Tibial artery (tissue), 4 donors: ENCODE results near the gene TPM2.

Source experiments
- DNase-seq, 2 donors: peaks; one replicate each; pipeline ENCODE4 v3.0.0-alpha.2; 2019
- H3K27ac ChIP-seq, 2 donors: fragments of 200-600 bp; sonication (generic) in 1 of 2; 1 replicate in 1 of 2; 2 replicates in 1 of 2; pipeline ENCODE4 v1.5.1; 2018 to 2019; ENCODE audit warnings: mild to moderate bottlenecking in 1 of 2
- H3K27me3 ChIP-seq, 2 donors: fragments of 200-600 bp; sonication (generic) in 1 of 2; one replicate each; pipeline versions ENCODE4 v1.5.1 to v1.6.0; 2016 to 2019
- H3K36me3 ChIP-seq, 3 donors: fragments of 200-600 bp; sonication (generic) in 2 of 3; one replicate each; pipeline ENCODE4 v1.5.1; 2016 to 2019; ENCODE audit warnings: mild to moderate bottlenecking in 2 of 3
- H3K4me1 ChIP-seq, 4 donors: fragments of 200-600 bp; sonication (generic) in 2 of 4; 1 replicate in 3 of 4; 2 replicates in 1 of 4; pipeline ENCODE4 v1.5.1; 2016 to 2019
- H3K4me3 ChIP-seq, 2 donors: fragments of 200-600 bp; sonication (generic) in 1 of 2; 1 replicate in 1 of 2; 2 replicates in 1 of 2; pipeline ENCODE4 v1.5.1; 2018 to 2019; ENCODE audit warnings: mild to moderate bottlenecking in 2 of 2
- H3K9me3 ChIP-seq, 3 donors: fragments of 200-600 bp; sonication (generic) in 1 of 3; one replicate each; pipeline ENCODE4 v1.5.1; 2016 to 2019
- intact Hi-C: fragments of 100-400 bp; cut with DNase I; formaldehyde crosslinking; loops from one replicate; pipeline ENCODE4 v1.15.0; 2023; ENCODE audit warnings: low total_unique reads
- TF ChIP-seq, protein P1 (sequence below), 2 experiments: fragments of 200-600 bp in 1 of 2; fragments of 450-650 bp in 1 of 2; IDR thresholded peaks; one replicate each; pipeline ENCODE4 v1.5.1; 2017 to 2019; ENCODE audit warnings: antibody characterized with exemption in 2 of 2, mild to moderate bottlenecking in 1 of 2, moderate library complexity in 1 of 2

Gene TPM2

DNA sequence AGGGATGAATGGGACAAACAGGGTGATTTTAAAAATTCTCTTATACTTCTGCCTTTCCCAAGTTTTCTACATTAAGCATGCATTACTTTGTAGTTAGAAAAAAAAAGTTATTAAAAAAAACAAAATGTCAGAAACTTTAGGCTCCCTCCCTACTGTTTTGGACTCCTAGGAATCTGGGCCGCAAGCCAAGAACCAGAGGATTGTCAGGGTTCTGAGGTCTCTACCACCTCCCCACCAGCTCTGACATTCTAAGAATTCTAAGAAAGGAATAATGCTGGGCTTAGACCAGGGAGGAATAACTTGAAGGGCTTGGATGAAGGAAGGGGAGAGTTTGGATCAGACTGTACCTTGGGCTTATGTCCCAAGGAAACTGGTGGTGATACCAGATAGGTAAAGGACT, 23.7 kb downstream of the TPM2 start:
- TF ChIP-seq, protein P1, sequence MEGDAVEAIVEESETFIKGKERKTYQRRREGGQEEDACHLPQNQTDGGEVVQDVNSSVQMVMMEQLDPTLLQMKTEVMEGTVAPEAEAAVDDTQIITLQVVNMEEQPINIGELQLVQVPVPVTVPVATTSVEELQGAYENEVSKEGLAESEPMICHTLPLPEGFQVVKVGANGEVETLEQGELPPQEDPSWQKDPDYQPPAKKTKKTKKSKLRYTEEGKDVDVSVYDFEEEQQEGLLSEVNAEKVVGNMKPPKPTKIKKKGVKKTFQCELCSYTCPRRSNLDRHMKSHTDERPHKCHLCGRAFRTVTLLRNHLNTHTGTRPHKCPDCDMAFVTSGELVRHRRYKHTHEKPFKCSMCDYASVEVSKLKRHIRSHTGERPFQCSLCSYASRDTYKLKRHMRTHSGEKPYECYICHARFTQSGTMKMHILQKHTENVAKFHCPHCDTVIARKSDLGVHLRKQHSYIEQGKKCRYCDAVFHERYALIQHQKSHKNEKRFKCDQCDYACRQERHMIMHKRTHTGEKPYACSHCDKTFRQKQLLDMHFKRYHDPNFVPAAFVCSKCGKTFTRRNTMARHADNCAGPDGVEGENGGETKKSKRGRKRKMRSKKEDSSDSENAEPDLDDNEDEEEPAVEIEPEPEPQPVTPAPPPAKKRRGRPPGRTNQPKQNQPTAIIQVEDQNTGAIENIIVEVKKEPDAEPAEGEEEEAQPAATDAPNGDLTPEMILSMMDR (IDR thresholded peaks at IDR 0.05), result no peak
- peaks cover under 1 to 15% (median 9%) of the 10 kb centered on the region in 3 donors for H3K36me3 ChIP-seq
- H3K9me3 ChIP-seq, result no peaks in the 10 kb centered on the region
- peak overlapping the region; percentile 99 to 100 for H3K27ac ChIP-seq
- H3K4me3 ChIP-seq, result no peak overlapping the region
- DNase-seq, result no peak
- intact Hi-C loops, result no loop called here
- H3K4me1 ChIP-seq, result peaks cover 0 to 47% (median 18%) of the 10 kb centered on the region in 4 donors
- H3K27me3 ChIP-seq, result no peaks in the 10 kb centered on the region

DNA sequence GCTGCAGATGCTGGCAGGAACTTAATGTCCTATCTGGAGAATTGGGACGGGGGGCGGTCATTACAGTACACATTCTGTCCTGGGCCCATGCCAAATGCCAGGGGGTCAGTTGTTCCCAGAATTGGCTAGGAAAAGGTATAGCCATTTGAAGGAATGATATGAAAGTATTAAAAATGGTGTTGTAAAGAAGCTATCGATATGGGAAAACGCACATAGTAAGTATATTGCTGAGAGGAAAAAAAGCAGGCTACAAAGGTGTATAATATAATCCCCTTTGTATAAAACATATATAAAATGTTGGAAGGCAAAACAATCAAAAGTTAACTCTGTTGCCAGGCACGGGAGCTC, 24.3 kb downstream of the TPM2 start:
- H3K4me3 ChIP-seq, result peak overlapping the region; percentile 48 to 58
- H3K27ac ChIP-seq, result peak overlapping the region; percentile 99 to 100
- intact Hi-C loops, result no loop called here
- no peaks in the 10 kb centered on the region for H3K27me3 ChIP-seq
- peaks cover 6 to 21% (median 15%) of the 10 kb centered on the region in 3 donors for H3K36me3 ChIP-seq
- TF ChIP-seq, protein P1 (IDR thresholded peaks at IDR 0.05), result no peak
- no peaks in the 10 kb centered on the region for H3K9me3 ChIP-seq
- peaks cover 0 to 53% (median 24%) of the 10 kb centered on the region in 4 donors for H3K4me1 ChIP-seq
- no peak for DNase-seq

DNA sequence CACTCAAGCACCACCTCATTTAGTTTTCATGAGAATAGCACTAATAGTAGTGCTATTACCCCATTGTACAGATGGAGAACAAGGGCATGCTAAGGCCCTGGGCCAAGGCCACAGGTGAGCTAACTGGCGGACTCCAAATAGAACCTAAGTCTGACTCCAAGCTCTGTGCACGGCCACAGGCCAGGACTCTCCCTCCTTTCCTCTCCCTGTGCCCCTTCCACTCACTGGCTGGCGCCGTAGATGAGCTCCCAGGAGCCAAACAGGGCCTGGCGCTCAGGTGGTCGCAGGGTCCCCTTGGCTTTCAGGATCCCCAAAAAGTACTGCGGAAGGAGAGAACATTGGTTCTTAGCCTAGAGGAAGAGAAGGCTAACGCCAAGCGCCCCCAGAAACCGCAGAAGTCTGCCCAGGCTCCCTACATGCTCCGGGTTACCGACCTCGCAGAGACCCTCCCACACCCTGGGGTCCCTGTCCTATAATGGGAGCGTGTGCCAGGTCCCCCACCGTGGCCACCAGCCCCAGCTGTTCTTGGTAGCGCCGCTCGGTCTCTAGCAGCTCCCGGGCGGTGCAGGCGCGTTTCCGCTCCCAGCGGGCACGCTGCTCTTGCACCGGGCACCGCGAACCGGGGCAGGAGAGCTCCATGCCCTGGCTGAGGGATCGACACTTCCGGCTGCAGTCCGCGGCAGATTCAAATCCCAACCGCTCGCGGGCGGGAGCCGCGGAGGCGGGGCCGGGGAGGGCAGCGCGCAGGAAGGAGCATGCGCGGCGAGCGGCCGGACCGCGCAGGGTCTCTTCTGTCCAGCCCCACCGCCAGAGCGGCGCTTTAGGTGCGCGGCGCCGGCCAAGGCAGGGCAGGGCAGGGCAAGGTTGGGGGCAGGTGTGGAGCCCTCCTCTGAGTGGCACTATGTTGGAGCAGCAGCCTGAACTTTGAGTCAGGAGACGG, 24.9 kb downstream of the TPM2 start, which contains the start of gene ARHGEF39:
TSS of gene ARHGEF39 (minus strand) at position 665 of the 940 bp plus-strand sequence. CDS start at position 639, 26 bp downstream.
- intact Hi-C loops, result loop anchor here (5.0 kb wide), 1 partner anchor 32 kb away; no protein-coding TSS in a partner anchor
- Histone ChIP-seq H3K4me3 (peak within 1 kb of the TSS; percentile 48 to 58), H3K27ac (peak within 1 kb of the TSS; percentile 99 to 100), H3K36me3 (peaks cover 13 to 28% (median 21%) of the 10 kb centered on the region in 3 donors), H3K4me1 (peaks cover 0 to 59% (median 31%) of the 10 kb centered on the region in 4 donors), H3K9me3 (no peaks in the 10 kb centered on the region), H3K27me3 (no peaks in the 10 kb centered on the region)
- peak; percentile 66 to 93 for DNase-seq
- TF ChIP-seq, protein P1 (IDR thresholded peaks at IDR 0.05), result no peak

DNA sequence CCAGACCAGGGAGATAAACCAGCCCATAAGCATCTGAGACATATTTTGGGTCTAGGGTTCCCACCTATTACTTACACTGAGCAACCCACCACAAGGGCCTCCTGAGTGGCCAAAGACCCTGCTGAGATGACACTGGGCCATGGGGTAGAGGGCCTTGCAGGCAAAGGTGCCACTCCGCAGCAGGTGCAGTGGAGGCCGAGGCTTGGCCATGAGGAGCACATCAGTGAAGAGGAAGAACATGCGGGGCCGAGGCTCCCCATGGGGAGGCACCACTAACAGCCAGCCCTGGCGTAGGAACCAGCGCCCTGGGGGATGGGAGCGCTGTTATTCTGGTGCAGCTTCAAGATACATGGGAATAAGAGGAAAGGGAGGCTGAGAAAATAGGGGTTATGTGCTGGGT, 27.3 kb downstream of the TPM2 start:
- Histone ChIP-seq H3K9me3 (no peaks in the 10 kb centered on the region), H3K27me3 (no peaks in the 10 kb centered on the region), H3K27ac (peak overlapping the region; percentile 99 to 100), H3K4me1 (peaks cover 0 to 62% (median 32%) of the 10 kb centered on the region in 4 donors), H3K4me3 (no peak overlapping the region), H3K36me3 (peaks cover 15 to 35% (median 21%) of the 10 kb centered on the region in 3 donors)
- TF ChIP-seq, protein P1 (IDR thresholded peaks at IDR 0.05), result no peak
- no peak for DNase-seq
- intact Hi-C loops, result loop anchor here (5.0 kb wide), 1 partner anchor 35 kb away; no protein-coding TSS in a partner anchor

- TF ChIP-seq, protein P1 (IDR thresholded peaks at IDR 0.05), result no peak
- peaks cover 15 to 35% (median 21%) of the 10 kb centered on the region in 3 donors for H3K36me3 ChIP-seq
- no peaks in the 10 kb centered on the region for H3K27me3 ChIP-seq
- intact Hi-C loops, result loop anchor here (5.0 kb wide), 1 partner anchor 35 kb away; no protein-coding TSS in a partner anchor
- no peak for DNase-seq
- H3K27ac ChIP-seq, result peak overlapping the region; percentile 99 to 100
- no peaks in the 10 kb centered on the region for H3K9me3 ChIP-seq
- peak overlapping the region in 1 of 2 donors; percentile 99 for H3K4me3 ChIP-seq
- H3K4me1 ChIP-seq, result peaks cover 0 to 67% (median 32%) of the 10 kb centered on the region in 4 donors
Measured at GRCh38 chr9:35661756-35662350, 27.9 kb downstream of the TPM2 start.
